K562 (cell line): ENCODE results near the gene DGKZ. TPM values are rescaled to one million over a fixed set of nuclear protein-coding genes. Genes with fewer than 3 reads are reported as not detected.

Experiments
- ATF1 ChIP-seq, 2 experiments: fragments of 450-650 bp in 1 of 2; IDR thresholded peaks; 2 replicates each; pipeline ENCODE4 v1.6.1; 2016; ENCODE audit warnings: missing compliant biosample characterization in 1 of 2, missing genetic modification characterization in 1 of 2
- FOXJ3 ChIP-seq: sonication (generic); formaldehyde crosslinking; IDR thresholded peaks from 2 replicates; pipeline ENCODE4 v1.4.0; 2020; ENCODE audit warnings: mild to moderate bottlenecking, missing genetic modification reagents
- GATAD2B ChIP-seq: fragments of 450-650 bp; IDR thresholded peaks from 2 replicates; pipeline ENCODE4 v1.6.1; 2017; ENCODE audit warnings: mild to moderate bottlenecking, borderline replicate concordance
- HCFC1 ChIP-seq: IDR thresholded peaks from 2 replicates; pipeline ENCODE4 v1.6.1; 2012; ENCODE audit warnings: low read depth, low read length, improper control_type of control experiment
- HNRNPLL ChIP-seq: fragments of 200-400 bp; formaldehyde crosslinking; IDR thresholded peaks from 2 replicates; pipeline ENCODE4 v1.6.1; 2017; ENCODE audit warnings: low read length, low read depth, mild to moderate bottlenecking; ENCODE audit not compliant: poor library complexity, severe bottlenecking
- RCOR1 ChIP-seq, 2 experiments: IDR thresholded peaks; 2 replicates each; pipeline ENCODE4 v1.6.1; 2012; ENCODE audit warnings: low read depth in 2 of 2, low read length in 2 of 2, borderline replicate concordance in 1 of 2, improper control_type of control experiment in 1 of 2
- SRSF1 ChIP-seq: fragments of 200-400 bp; formaldehyde crosslinking; IDR thresholded peaks from 2 replicates; pipeline ENCODE4 v1.6.1; 2017; ENCODE audit warnings: mild to moderate bottlenecking, low read depth, low read length, moderate library complexity
- STAG1 ChIP-seq: sonication (generic); formaldehyde crosslinking; IDR thresholded peaks from 2 replicates; pipeline ENCODE4 v1.5.0; 2020; ENCODE audit warnings: missing genetic modification reagents, borderline replicate concordance
- TEAD2 ChIP-seq: fragments of 450-650 bp; IDR thresholded peaks from 2 replicates; pipeline ENCODE4 v1.6.1; 2016; ENCODE audit warnings: missing genetic modification characterization, control low read depth, missing compliant biosample characterization
- ZKSCAN1 ChIP-seq: fragments of 150-350 bp; IDR thresholded peaks from 2 replicates; pipeline ENCODE4 v1.6.1; 2016; ENCODE audit warnings: low read depth, low read length
- ZNF282 ChIP-seq: sonication (generic); formaldehyde crosslinking; IDR thresholded peaks from 2 replicates; pipeline ENCODE4 v1.8.1; 2023; ENCODE audit warnings: missing genetic modification reagents
- ZNF75A ChIP-seq: fragments of 450-650 bp; formaldehyde crosslinking; IDR thresholded peaks from 2 replicates; pipeline ENCODE4 v1.4.0; 2020; ENCODE audit warnings: mild to moderate bottlenecking
- ZNF766 ChIP-seq: fragments of 200-800 bp; sonication (Bioruptor generic); conservative IDR thresholded peaks from 2 replicates; pipeline ENCODE4 v1.6.1; 2016; ENCODE audit warnings: missing genetic modification characterization, missing compliant biosample characterization
- polyA plus RNA-seq, 8 experiments: library from polyadenylated mRNA; depleted of rRNA in 4 of 8; stranded (reverse) in 5 of 8; unstranded in 3 of 8; fragments of >200 nt; fragmentation: Nextera tagmentation in 2 of 8; fragmentation: Illumina TruSeq in 1 of 8; extraction: Ambion mirVana in 2 of 8; extraction: Trizol in 1 of 8; gene quantifications; 2 replicates each; pipeline versions ENCODE4 v1.2.1 to v1.2.3, GENCODE V29; 2011 to 2014; ENCODE audit warnings: inconsistent platforms in 1 of 8, missing spikeins in 1 of 8
- total RNA-seq, 7 experiments: library from RNA; depleted of rRNA in 6 of 7; stranded (reverse); fragments of >200 nt in 6 of 7; fragmentation: Illumina TruSeq in 2 of 7; extraction: Trizol in 2 of 7; gene quantifications; 2 replicates each; pipeline versions ENCODE4 v1.2.1 to v1.2.3, GENCODE V29; 2011 to 2021; ENCODE audit warnings: low replicate concordance in 1 of 7
- TF ChIP-seq, protein P1 (sequence below): sonication (generic); formaldehyde crosslinking; IDR thresholded peaks from 2 replicates; pipeline ENCODE4 v1.8.0; 2022; ENCODE audit warnings: missing genetic modification reagents, mild to moderate bottlenecking, borderline replicate concordance
- TF ChIP-seq, protein P2 (sequence below): fragments of 450-650 bp; IDR thresholded peaks from 2 replicates; pipeline ENCODE4 v1.6.1; 2014; ENCODE audit warnings: low read depth, mild to moderate bottlenecking, moderate library complexity, borderline replicate concordance
- TF ChIP-seq, protein P3 (sequence below): fragments of 250-450 bp; sonication (Bioruptor Pico); IDR thresholded peaks from 2 replicates; pipeline ENCODE4 v1.8.0; 2021; ENCODE audit warnings: mild to moderate bottlenecking, moderate library complexity
- TF ChIP-seq, protein P4 (sequence below): sonication (generic); formaldehyde crosslinking; IDR thresholded peaks from 2 replicates; pipeline ENCODE4 v1.8.1; 2023; ENCODE audit warnings: mild to moderate bottlenecking, missing genetic modification reagents

DGKZ gene
- total and polyA plus RNA-seq, 9 of the 15 experiments (the other 6 are each of a cell fraction or from before 2014, with no cell fraction given), result 0.51 to 100 (median 44.2) TPM

DNA sequence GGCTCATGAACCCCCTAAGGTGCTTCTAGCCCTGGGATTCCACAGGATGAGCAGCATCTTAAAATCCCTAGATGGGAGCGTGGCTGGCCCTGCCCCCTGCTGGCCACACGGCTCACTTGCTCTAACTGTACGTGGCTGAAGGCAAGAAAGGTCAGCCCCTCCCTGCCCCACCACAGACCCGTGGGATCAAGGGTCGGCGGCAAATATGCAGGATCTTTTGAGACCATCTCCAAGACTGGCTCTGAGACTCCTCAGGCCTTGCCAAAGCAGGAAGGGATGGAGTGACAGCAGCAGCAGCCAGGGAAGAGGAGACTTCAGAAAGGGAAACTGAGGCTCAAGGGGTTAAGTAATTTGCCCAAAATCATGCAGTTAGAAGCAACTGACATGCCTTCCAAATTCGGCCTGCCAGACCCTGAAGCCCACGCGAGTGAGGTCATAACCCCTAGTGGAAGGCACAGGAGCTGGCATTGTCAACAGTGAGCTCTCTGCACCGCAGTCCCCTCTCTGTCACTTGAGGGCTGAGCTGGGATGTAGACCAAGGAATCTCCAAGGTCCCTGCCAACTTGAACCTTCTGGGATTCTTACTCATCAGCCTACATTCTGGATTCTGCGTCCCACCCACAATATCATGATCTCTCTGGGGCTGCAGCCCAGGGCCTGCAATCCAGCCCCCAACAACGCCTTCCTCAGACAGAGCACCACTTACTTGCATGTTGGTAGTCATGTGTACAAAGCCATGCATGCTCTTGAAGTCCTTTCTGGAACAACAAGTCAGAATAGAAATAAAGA lies 38.4 kb upstream of the DGKZ start (continued):
- TF ChIP-seq TEAD2 (tag) (no peak), FOXJ3 (CRISPR knock-in tag) (no peak), GATAD2B (no peak), HNRNPLL (no peak), RCOR1 (IDR thresholded peaks at IDR 0.05; ENCODE audit: borderline replicate concordance in 1 of 2, low read depth in 2 of 2, low read length in 2 of 2) (peak in 1 of 2 experiments; percentile 77; a peak in 2 of 4 replicates), ATF1 (CRISPR knock-in tag; IDR thresholded peaks at IDR 0.05) (no peak), ATF1 (tag; IDR thresholded peaks at IDR 0.05) (no peak), SRSF1 (no peak), HCFC1 (no peak), ZNF766 (CRISPR knock-in tag) (no peak), STAG1 (CRISPR knock-in tag) (peak; percentile 63; the same call in 1 of the 2 replicates), ZKSCAN1 (no peak), ZNF75A (CRISPR knock-in tag) (no peak), ZNF282 (CRISPR knock-in tag) (no peak)
- TF ChIP-seq, protein P1, sequence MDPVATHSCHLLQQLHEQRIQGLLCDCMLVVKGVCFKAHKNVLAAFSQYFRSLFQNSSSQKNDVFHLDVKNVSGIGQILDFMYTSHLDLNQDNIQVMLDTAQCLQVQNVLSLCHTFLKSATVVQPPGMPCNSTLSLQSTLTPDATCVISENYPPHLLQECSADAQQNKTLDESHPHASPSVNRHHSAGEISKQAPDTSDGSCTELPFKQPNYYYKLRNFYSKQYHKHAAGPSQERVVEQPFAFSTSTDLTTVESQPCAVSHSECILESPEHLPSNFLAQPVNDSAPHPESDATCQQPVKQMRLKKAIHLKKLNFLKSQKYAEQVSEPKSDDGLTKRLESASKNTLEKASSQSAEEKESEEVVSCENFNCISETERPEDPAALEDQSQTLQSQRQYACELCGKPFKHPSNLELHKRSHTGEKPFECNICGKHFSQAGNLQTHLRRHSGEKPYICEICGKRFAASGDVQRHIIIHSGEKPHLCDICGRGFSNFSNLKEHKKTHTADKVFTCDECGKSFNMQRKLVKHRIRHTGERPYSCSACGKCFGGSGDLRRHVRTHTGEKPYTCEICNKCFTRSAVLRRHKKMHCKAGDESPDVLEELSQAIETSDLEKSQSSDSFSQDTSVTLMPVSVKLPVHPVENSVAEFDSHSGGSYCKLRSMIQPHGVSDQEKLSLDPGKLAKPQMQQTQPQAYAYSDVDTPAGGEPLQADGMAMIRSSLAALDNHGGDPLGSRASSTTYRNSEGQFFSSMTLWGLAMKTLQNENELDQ (CRISPR knock-in tag), result 0 out of 2 replicates have a peak, but pooled peaks have one; percentile 34
- TF ChIP-seq, protein P2, sequence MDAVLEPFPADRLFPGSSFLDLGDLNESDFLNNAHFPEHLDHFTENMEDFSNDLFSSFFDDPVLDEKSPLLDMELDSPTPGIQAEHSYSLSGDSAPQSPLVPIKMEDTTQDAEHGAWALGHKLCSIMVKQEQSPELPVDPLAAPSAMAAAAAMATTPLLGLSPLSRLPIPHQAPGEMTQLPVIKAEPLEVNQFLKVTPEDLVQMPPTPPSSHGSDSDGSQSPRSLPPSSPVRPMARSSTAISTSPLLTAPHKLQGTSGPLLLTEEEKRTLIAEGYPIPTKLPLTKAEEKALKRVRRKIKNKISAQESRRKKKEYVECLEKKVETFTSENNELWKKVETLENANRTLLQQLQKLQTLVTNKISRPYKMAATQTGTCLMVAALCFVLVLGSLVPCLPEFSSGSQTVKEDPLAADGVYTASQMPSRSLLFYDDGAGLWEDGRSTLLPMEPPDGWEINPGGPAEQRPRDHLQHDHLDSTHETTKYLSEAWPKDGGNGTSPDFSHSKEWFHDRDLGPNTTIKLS, result no peak
- TF ChIP-seq, protein P3, sequence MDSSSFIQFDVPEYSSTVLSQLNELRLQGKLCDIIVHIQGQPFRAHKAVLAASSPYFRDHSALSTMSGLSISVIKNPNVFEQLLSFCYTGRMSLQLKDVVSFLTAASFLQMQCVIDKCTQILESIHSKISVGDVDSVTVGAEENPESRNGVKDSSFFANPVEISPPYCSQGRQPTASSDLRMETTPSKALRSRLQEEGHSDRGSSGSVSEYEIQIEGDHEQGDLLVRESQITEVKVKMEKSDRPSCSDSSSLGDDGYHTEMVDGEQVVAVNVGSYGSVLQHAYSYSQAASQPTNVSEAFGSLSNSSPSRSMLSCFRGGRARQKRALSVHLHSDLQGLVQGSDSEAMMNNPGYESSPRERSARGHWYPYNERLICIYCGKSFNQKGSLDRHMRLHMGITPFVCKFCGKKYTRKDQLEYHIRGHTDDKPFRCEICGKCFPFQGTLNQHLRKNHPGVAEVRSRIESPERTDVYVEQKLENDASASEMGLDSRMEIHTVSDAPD (CRISPR knock-in tag), result no peak
- TF ChIP-seq, protein P4, sequence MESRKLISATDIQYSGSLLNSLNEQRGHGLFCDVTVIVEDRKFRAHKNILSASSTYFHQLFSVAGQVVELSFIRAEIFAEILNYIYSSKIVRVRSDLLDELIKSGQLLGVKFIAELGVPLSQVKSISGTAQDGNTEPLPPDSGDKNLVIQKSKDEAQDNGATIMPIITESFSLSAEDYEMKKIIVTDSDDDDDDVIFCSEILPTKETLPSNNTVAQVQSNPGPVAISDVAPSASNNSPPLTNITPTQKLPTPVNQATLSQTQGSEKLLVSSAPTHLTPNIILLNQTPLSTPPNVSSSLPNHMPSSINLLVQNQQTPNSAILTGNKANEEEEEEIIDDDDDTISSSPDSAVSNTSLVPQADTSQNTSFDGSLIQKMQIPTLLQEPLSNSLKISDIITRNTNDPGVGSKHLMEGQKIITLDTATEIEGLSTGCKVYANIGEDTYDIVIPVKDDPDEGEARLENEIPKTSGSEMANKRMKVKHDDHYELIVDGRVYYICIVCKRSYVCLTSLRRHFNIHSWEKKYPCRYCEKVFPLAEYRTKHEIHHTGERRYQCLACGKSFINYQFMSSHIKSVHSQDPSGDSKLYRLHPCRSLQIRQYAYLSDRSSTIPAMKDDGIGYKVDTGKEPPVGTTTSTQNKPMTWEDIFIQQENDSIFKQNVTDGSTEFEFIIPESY (CRISPR knock-in tag), result peak; percentile 61
